Hepatocyte (in vitro differentiated cells): ENCODE results near the gene CALML3. TPM values are rescaled to one million over a fixed set of nuclear protein-coding genes. Genes with fewer than 3 reads are reported as not detected.

Experiments
- DNase-seq: peaks from one replicate; pipeline ENCODE4 v3.0.0-alpha.2; 2016; ENCODE audit warnings: low spot score
- H2AFZ ChIP-seq: fragments of 200-600 bp; sonication (generic); 2 replicates; pipeline ENCODE4 v1.6.0; 2016; ENCODE audit warnings: antibody characterized with exemption, mild to moderate bottlenecking
- H3K27ac ChIP-seq: fragments of 200-600 bp; sonication (generic); 2 replicates; pipeline ENCODE4 v1.5.1; 2016; ENCODE audit warnings: mild to moderate bottlenecking
- H3K27me3 ChIP-seq: fragments of 200-600 bp; sonication (generic); 2 replicates; pipeline ENCODE4 v1.6.1; 2016
- H3K36me3 ChIP-seq: fragments of 200-600 bp; sonication (generic); replicated peaks from 2 replicates; pipeline ENCODE4 v1.5.1; 2016; ENCODE audit warnings: low read depth; ENCODE audit not compliant: insufficient read depth
- H3K4me1 ChIP-seq: fragments of 200-600 bp; sonication (generic); 2 replicates; pipeline ENCODE4 v1.5.1; 2016; ENCODE audit warnings: mild to moderate bottlenecking, moderate library complexity; ENCODE audit not compliant: insufficient read depth
- H3K4me2 ChIP-seq: fragments of 200-600 bp; sonication (generic); 2 replicates; pipeline ENCODE4 v1.6.0; 2016
- H3K4me3 ChIP-seq: fragments of 200-600 bp; sonication (generic); 2 replicates; pipeline ENCODE4 v1.5.1; 2016; ENCODE audit warnings: mild to moderate bottlenecking
- H3K79me2 ChIP-seq: fragments of 200-600 bp; sonication (generic); 2 replicates; pipeline ENCODE4 v1.6.0; 2017; ENCODE audit warnings: mild to moderate bottlenecking
- H3K9me2 ChIP-seq: fragments of 200-600 bp; sonication (generic); replicated peaks from 2 replicates; pipeline ENCODE4 v1.6.0; 2017; ENCODE audit warnings: mild to moderate bottlenecking; ENCODE audit not compliant: insufficient read depth
- H3K9me3 ChIP-seq: fragments of 200-600 bp; sonication (generic); 2 replicates; pipeline ENCODE4 v1.5.1; 2016; ENCODE audit warnings: low read depth, mild to moderate bottlenecking
- H4K20me1 ChIP-seq: fragments of 200-600 bp; sonication (generic); 2 replicates; pipeline ENCODE4 v1.6.0; 2016; ENCODE audit warnings: mild to moderate bottlenecking; ENCODE audit not compliant: insufficient read depth, poor library complexity, severe bottlenecking
- CTCF ChIP-seq: fragments of 200-600 bp; sonication (generic); IDR thresholded peaks from 2 replicates; pipeline ENCODE4 v1.5.1; 2016; ENCODE audit warnings: antibody characterized with exemption, mild to moderate bottlenecking; ENCODE audit not compliant: poor library complexity
- EZH2 ChIP-seq: fragments of 200-600 bp; sonication (generic); IDR thresholded peaks from 2 replicates; pipeline ENCODE4 v1.6.1; 2016; ENCODE audit warnings: antibody characterized with exemption, mild to moderate bottlenecking, borderline replicate concordance
- EZH2phosphoT487 ChIP-seq: fragments of 200-600 bp; sonication (generic); IDR thresholded peaks from one replicate; pipeline ENCODE4 v1.6.1; 2018; ENCODE audit warnings: antibody characterized with exemption, mild to moderate bottlenecking, low read depth, moderate library complexity; ENCODE audit not compliant: unreplicated experiment, severe bottlenecking
- WGBS: methylation state at CpG from one replicate; pipeline ENCODE4 v1.1.6; 2016; ENCODE audit warnings: low lambda C conversion rate; ENCODE audit errors: missing lambda C conversion rate; 5-methylcytosine and 5-hydroxymethylcytosine counted together
- polyA plus RNA-seq: library from polyadenylated mRNA; unstranded; fragments of >200 nt; fragmentation: Nextera tagmentation; extraction: Ambion mirVana; gene quantifications from 2 replicates; pipeline ENCODE4 v1.2.1, GENCODE V29; 2016
- total RNA-seq: library from RNA; depleted of rRNA; stranded (reverse); fragments of >200 nt; gene quantifications from 2 replicates; pipeline ENCODE4 v1.2.3, GENCODE V29; 2014

Gene CALML3
- total and polyA plus RNA-seq, 2 experiments from 2014 or later, result not detected

- 91% methylated on average over 3 of the region's 3 CpGs for WGBS
- Histone ChIP-seq H3K4me1 (peaks cover 22% of the 10 kb centered on the region), H3K36me3 (no peaks in the 10 kb centered on the region), H4K20me1 (no peaks in the 10 kb centered on the region), H3K27me3 (no peaks in the 10 kb centered on the region), H3K4me2 (no peak overlapping the region), H3K4me3 (no peak overlapping the region), H3K9me3 (no peaks in the 10 kb centered on the region), H3K79me2 (no peaks in the 10 kb centered on the region), H2AFZ (no peak overlapping the region), H3K9me2 (no peaks in the 10 kb centered on the region), H3K27ac (no peak overlapping the region)
- DNase-seq, result no peak
- TF ChIP-seq CTCF (no peak), EZH2phosphoT487 (no peak), EZH2 (no peak)
Observed at GRCh38 chr10:5566614-5567013, 41.9 kb downstream of the CALML3 start.

- peaks cover 22% of the 10 kb centered on the region for H3K4me1 ChIP-seq
- no peaks in the 10 kb centered on the region for H3K9me3 ChIP-seq
- 65% methylated on average over 2 of the region's 2 CpGs for WGBS
- H3K9me2 ChIP-seq, result no peaks in the 10 kb centered on the region
- no peaks in the 10 kb centered on the region for H4K20me1 ChIP-seq
- no peaks in the 10 kb centered on the region for H3K79me2 ChIP-seq
- no peak overlapping the region for H3K4me3 ChIP-seq
- H3K27me3 ChIP-seq, result no peaks in the 10 kb centered on the region
- TF ChIP-seq EZH2 (no peak), CTCF (no peak), EZH2phosphoT487 (no peak)
- peak overlapping the region; percentile 8 for H3K27ac ChIP-seq
- no peak overlapping the region for H3K4me2 ChIP-seq
- DNase-seq, result no peak
- H3K36me3 ChIP-seq, result no peaks in the 10 kb centered on the region
- H2AFZ ChIP-seq, result no peak overlapping the region
Observed at GRCh38 chr10:5567477-5567876, 42.7 kb downstream of the CALML3 start.

GRCh38 chr10:5568984-5569383 is 44.2 kb downstream of the CALML3 start:
- peaks cover 14% of the 10 kb centered on the region for H3K4me1 ChIP-seq
- H3K9me2 ChIP-seq, result no peaks in the 10 kb centered on the region
- 100% methylated on average over 2 of the region's 2 CpGs for WGBS
- TF ChIP-seq EZH2phosphoT487, result no peak
- no peaks in the 10 kb centered on the region for H3K9me3 ChIP-seq
- no peaks in the 10 kb centered on the region for H4K20me1 ChIP-seq
- no peak overlapping the region for H2AFZ ChIP-seq
- no peaks in the 10 kb centered on the region for H3K79me2 ChIP-seq
- no peak overlapping the region for H3K27ac ChIP-seq
- DNase-seq, result no peak
- H3K27me3 ChIP-seq, result no peaks in the 10 kb centered on the region
- H3K4me2 ChIP-seq, result no peak overlapping the region
- no peaks in the 10 kb centered on the region for H3K36me3 ChIP-seq
- H3K4me3 ChIP-seq, result no peak overlapping the region

GRCh38 chr10:5569568-5569967 is 44.8 kb downstream of the CALML3 start:
- no peak overlapping the region for H3K4me2 ChIP-seq
- WGBS, result 79% methylated on average over 2 of the region's 2 CpGs

More at GRCh38 chr10:5569568-5569967, 44.8 kb downstream of the CALML3 start:
- no peaks in the 10 kb centered on the region for H3K27me3 ChIP-seq
- no peaks in the 10 kb centered on the region for H3K79me2 ChIP-seq
- H4K20me1 ChIP-seq, result no peaks in the 10 kb centered on the region
- H2AFZ ChIP-seq, result no peak overlapping the region
- H3K4me1 ChIP-seq, result peaks cover 16% of the 10 kb centered on the region
- H3K36me3 ChIP-seq, result no peaks in the 10 kb centered on the region
- H3K27ac ChIP-seq, result no peak overlapping the region
- H3K9me2 ChIP-seq, result no peaks in the 10 kb centered on the region
- TF ChIP-seq CTCF (no peak), EZH2phosphoT487 (no peak), EZH2 (no peak)
- no peak for DNase-seq
- no peaks in the 10 kb centered on the region for H3K9me3 ChIP-seq
- no peak overlapping the region for H3K4me3 ChIP-seq
